GM19468 (cell line): Measurements from ENCODE around the gene KCNH1.

ENCODE experiments used
- ATAC-seq: cut with Tn5 transposase; IDR thresholded peaks from one replicate; pipeline ENCODE4 v1.9.1; 2021; ENCODE audit warnings: mild to moderate bottlenecking, moderate library complexity, moderate number of reproducible peaks; ENCODE audit not compliant: unreplicated experiment; ENCODE audit errors: extremely low read depth

The KCNH1 gene

GRCh38 chr1:210629276-210629675, 504.7 kb downstream of the KCNH1 start:
- ATAC-seq, result no peak

GRCh38 chr1:210627755-210628154, 506.2 kb downstream of the KCNH1 start:
- ATAC-seq, result no peak
